Ovary (tissue), 3 donors: ENCODE data around the gene TNS3.

Source experiments
- CTCF ChIP-seq, 3 donors: fragments of 450-650 bp in 2 of 3; fragments of 200-600 bp in 1 of 3; IDR thresholded peaks; one replicate each; pipeline versions ENCODE4 v1.5.1 to v1.8.0; 2016 to 2022; ENCODE audit warnings: antibody characterized with exemption in 3 of 3, mild to moderate bottlenecking in 1 of 3
- EP300 ChIP-seq: sonication (generic); formaldehyde crosslinking; IDR thresholded peaks from one replicate; pipeline ENCODE4 v1.6.1; 2017; ENCODE audit warnings: antibody characterized with exemption
- donor health status: DM: no; HTN: no; CAD: no.

DNA sequence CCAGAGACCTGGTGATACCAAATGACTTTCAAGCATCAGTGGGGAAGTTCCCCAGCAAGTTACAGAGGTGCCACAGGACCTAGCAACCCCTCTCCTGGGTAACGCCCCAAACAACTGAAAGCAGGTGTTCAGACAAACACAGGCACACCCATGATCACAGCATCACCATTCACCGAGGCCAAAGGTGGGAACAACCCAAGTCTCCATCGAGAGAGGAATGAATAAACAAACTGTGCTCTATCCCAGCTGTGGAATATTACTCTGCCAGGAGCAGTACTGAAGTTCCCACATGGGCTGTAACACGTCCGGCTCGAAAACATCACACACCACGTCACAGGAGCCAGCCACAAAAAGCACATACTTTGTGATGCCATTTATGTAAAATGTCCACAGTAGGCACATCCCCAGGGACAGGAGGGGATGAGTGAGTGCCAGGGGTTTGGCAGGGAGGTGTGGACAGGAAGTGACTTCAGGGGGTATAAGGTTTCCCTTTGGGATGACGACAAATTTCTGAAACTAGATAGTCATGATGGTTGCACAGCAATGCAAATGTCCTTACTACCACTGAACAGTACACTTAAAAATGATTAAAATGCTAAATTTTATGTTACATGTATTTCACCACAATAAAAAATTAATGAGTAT lies 222.8 kb downstream of the TNS3 start:
- no peak for TF ChIP-seq CTCF (IDR thresholded peaks at IDR 0.05)
- no peak for TF ChIP-seq EP300
